NCI-H82 treated with DMSO at 0.1 percent for 48 hours (cell line): ENCODE results near the gene SMCR8.
"Not testable (repeated sequence)": the region's sequence is repeated elsewhere in the genome, so short reads cannot be mapped to it uniquely, and the experiment has no call there.

Experiments used
- DNase-seq: peaks from one replicate; lab custom pipeline; 2025; ENCODE audit not compliant: unreplicated experiment; lab: John Stamatoyannopoulos, UW

The SMCR8 gene

GRCh38 chr17:18315961-18316360, 868 bp downstream of the SMCR8 start:
- DNase-seq, result no peak

GRCh38 chr17:18318117-18318516, 3.0 kb downstream of the SMCR8 start:
- DNase-seq, result no peak

GRCh38 chr17:18318771-18319450, 3.8 kb downstream of the SMCR8 start:
- DNase-seq, result no peak

- DNase-seq, result peak; percentile 50
Measured at GRCh38 chr17:18319604-18320256, 4.6 kb downstream of the SMCR8 start.

- no peak for DNase-seq
Measured at GRCh38 chr17:18320301-18320700, 5.2 kb downstream of the SMCR8 start.

- DNase-seq, result no peak
Measured at GRCh38 chr17:18321309-18321708, 6.2 kb downstream of the SMCR8 start.

GRCh38 chr17:18322522-18322921, 7.4 kb downstream of the SMCR8 start:
- DNase-seq, result no peak

GRCh38 chr17:18323007-18323406, 7.9 kb downstream of the SMCR8 start:
- no peak for DNase-seq

GRCh38 chr17:18323507-18324139, 8.5 kb downstream of the SMCR8 start:
- DNase-seq, result no peak

- no peak for DNase-seq
Measured at GRCh38 chr17:18324140-18325050, 9.3 kb downstream of the SMCR8 start.

- no peak for DNase-seq
Measured at GRCh38 chr17:18326039-18326438, 10.9 kb downstream of the SMCR8 start.

GRCh38 chr17:18326572-18326971, 11.5 kb downstream of the SMCR8 start:
- DNase-seq, result no peak

- no peak for DNase-seq
Measured at GRCh38 chr17:18327093-18327492, 12.0 kb downstream of the SMCR8 start.

- no peak for DNase-seq
Measured at GRCh38 chr17:18327556-18327955, 12.5 kb downstream of the SMCR8 start.

GRCh38 chr17:18328643-18329204, 13.6 kb downstream of the SMCR8 start:
- no peak for DNase-seq

- no peak for DNase-seq
Measured at GRCh38 chr17:18331879-18332278, 16.8 kb downstream of the SMCR8 start.

GRCh38 chr17:18332909-18333489, 17.9 kb downstream of the SMCR8 start:
- DNase-seq, result no peak

GRCh38 chr17:18338158-18338557, 23.1 kb downstream of the SMCR8 start:
- DNase-seq, result not testable (repeated sequence)

- DNase-seq, result no peak
Measured at GRCh38 chr17:18339933-18340332, 24.8 kb downstream of the SMCR8 start.

- no peak for DNase-seq
Measured at GRCh38 chr17:18344021-18344420, 28.9 kb downstream of the SMCR8 start.

- DNase-seq, result no peak
Measured at GRCh38 chr17:18353541-18353940, 38.4 kb downstream of the SMCR8 start.
